ENCODE data around the gene FIG4.
"Not testable (repeated sequence)": the region's sequence is repeated elsewhere in the genome, so short reads cannot be mapped to it uniquely, and the experiment has no call there.

FIG4 gene

DNA sequence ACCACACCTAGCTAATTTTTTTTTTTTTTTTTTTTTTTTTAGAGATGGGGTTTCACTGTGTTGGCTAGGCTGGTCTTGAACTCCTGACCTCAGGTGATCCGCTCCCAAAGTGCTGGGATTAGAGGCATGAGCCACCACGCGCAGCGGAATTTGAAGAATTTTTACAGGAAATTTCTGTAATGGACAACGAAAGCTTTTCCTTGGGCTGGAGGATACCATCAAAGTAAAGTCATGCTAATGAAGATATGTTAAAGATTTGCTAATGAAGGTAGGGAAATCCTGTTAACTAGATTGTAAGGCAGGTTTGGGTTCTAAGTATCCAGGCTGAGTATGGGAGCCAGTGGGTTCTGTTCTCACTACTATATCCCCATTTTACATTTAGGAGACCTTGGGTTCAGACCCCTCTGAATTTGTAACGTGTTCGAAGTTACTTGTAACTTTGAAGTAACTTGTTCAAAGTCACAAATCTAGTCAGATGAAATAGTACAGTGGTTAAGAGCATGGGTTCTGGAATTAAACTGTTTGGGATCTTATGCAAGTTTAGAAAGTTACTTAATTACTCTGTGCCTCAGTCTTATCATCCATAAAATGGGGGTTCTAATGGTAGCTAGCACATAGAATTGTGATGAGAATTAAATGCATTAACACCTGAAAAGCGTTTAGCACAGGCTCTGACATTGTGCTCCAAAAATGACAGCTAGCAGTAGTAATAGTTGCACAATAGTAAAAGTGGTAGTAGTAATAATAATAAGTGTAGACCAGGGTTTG lies 163.6 kb downstream of the FIG4 start:
- no peak for DNase-seq (ENCODE audit: low read depth)

DNA sequence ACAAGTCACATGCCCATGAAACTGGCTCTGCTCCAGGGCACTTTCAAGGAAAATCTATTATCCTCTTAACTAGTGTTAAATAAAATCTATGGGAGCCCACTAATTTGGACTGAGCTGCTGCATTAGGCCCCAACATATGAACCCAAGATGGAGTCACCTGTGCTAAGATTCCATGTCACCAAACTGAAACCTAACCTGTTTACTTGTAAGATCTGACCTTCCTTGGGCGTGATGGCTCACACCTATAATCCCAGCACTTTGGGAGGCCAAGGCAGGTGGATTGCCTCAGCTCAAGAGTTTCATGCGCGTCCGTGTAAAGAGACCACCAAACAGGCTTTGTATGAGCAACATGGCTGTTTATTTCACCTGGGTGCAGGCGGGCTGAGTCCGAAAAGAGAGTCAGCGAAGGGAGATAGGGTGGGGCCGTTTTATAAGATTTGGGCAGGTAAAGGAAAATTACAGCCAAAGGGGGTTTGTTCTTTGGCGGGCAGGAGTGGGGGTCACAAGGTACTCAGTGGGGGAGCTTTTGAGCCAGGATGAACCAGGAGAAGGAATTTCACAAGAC lies 164.5 kb downstream of the FIG4 start:
- DNase-seq (ENCODE audit: low read depth): not testable (repeated sequence)

- no peak for DNase-seq (ENCODE audit: low read depth)
These were observed 170.8 kb downstream of the FIG4 start for GRCh38 chr6:109861946-109862345.

- no peak for DNase-seq (ENCODE audit: low read depth)
These were observed 173.0 kb downstream of the FIG4 start for GRCh38 chr6:109864050-109864449.

DNA sequence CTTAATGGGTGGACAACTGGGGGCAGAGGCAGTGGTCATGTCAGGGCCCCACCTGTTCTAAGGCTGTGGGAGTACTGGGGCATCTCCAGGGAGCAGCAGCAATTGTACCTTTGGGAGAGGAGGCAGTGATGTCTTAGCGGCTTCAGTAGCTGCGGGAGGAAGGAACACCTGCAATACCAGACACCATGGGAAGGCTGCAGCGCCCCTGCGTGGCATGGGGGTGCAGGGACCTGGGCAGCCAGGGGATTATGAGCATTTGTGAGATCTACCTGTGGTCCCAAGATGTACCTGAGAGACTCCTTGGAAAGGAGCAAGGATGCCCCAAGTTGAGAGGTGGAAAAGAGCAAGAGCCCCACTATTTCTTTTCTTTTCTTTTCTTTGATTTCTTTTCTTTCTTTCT lies 174.9 kb downstream of the FIG4 start:
- no peak for DNase-seq (ENCODE audit: low read depth)

- DNase-seq (ENCODE audit: low read depth): no peak
These were observed 176.2 kb downstream of the FIG4 start for GRCh38 chr6:109867009-109867969.

DNA sequence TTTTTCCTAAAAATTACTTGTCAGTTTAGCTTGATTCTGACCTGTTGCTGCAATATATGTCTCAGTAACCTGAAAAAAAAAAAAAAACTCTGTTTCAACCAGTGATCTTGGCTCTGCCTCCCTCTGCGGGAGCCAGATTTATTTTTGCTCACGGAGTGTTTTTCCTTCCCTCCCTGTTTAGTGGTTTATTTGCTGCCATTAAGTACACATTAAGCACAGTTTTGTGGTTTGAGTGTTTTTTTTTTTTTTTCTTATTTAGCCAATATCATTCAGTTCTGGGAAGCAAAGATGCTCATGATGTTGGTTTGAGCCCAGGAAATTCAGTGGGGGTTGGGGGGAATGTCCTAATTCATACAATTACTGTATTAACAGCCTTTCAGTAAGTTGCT lies 176.9 kb downstream of the FIG4 start:
- DNase-seq (ENCODE audit: low read depth): no peak

DNA sequence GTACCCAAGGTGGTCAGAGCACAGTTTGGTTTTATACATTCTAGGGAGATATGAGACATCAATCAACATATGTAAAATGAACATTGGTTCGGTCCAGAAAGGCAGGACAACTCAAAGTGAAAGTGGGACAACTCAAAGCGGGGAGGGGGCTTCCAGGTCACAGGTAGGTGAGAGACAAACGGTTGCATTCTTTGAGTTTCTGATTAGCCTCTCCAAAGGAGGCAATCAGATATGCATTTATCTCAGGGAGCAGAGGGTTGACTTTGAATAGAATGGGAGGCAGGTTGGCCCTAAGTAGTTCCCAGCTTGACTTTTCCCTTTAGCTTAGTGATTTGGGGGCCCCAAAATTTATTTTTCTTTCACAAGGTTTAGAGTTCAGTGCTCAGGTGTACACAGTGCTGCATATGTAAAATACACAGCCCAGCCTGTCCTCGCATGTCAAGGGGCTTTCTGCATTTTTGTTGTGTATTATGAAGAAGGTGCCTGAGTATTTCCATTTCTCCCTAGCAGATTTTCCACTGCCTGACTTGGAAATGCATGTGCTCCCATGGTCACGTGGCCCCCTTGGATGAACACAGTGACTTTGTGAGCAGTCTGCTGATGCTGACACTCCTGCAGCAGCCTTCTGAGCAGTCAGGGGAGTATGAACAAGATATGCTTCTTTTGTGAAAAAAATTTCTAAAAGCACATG lies 178.4 kb downstream of the FIG4 start:
- not testable (repeated sequence) for DNase-seq (ENCODE audit: low read depth)

DNA sequence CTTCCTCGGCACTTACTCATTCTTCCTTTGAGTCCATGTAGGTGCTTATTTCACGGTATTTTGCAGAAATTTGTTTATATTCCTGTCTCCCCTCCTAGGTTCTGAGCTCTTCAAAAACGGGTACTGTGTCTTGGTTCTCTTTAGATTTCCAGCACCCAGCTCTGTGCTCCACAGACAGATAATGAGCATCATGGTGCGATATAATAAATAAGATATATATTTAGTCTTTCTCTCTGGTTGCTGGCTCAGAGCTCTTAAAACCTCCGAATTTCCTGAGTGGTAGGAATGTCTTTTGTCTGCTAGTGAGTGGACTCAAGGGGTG lies 179.0 kb downstream of the FIG4 start:
- DNase-seq (ENCODE audit: low read depth): no peak

DNA sequence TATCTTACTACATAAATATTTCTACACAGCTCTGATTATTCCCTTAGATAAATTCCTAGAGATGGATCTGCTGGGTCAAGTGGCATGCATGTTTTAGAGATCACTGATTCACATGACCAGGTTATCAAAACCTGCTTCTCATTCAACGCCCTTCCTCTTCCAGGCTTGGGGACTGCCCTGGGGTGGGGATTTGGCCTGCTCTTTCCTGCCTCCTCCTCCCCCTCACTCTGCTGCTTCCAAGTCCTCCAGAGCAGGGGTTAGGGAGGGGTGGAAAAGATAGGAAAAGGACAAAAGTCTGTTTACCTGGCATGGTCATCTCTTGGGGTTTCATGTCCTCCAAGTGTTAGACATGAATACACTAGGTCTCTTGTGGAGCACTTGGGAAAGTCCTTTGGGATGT lies 181.5 kb downstream of the FIG4 start:
- no peak for DNase-seq (ENCODE audit: low read depth)

GRCh38 chr6:109872968-109873545 lies 182.0 kb downstream of the FIG4 start:
- no peak for DNase-seq (ENCODE audit: low read depth)

- DNase-seq (ENCODE audit: low read depth): no peak
These were observed 183.0 kb downstream of the FIG4 start for GRCh38 chr6:109874086-109874485.

GRCh38 chr6:109874621-109875020 lies 183.5 kb downstream of the FIG4 start:
- no peak for DNase-seq (ENCODE audit: low read depth)
